GM12878 (cell line): ENCODE results near the gene ING4. TPM values are rescaled to one million over a fixed set of nuclear protein-coding genes. Genes with fewer than 3 reads are reported as not detected.
A peak's percentile ranks its signal among the peaks of the same experiment; 100 is the strongest.

Experiments
- ATAC-seq: fragments of 200-7000 bp; cut with Tn5 transposase; 3 replicates; pipeline ENCODE4 v1.9.1; 2020; ENCODE audit warnings: mild to moderate bottlenecking, moderate library complexity
- BruUV-seq: library from RNA; stranded (reverse); fragments of 400-500 nt; replicated peaks from 2 replicates; lab custom pipeline; 2021; lab: Mats Ljungman, UMichigan
- CTCF ChIA-PET: fragments of 300-600 bp; sonication (Branson Sonifier 250); formaldehyde crosslinking; extraction: SDS; loops from one replicate; lab custom pipeline; 2021; ENCODE audit warnings: inconsistent platforms; lab: Yijun Ruan, JAX
- POLR2A ChIA-PET: fragments of 350-600 bp; formaldehyde crosslinking; extraction: SDS; loops from one replicate; lab custom pipeline; 2021; ENCODE audit warnings: inconsistent platforms; lab: Charles Lee
- RAD21 ChIA-PET: fragments of 300-600 bp; sonication (Branson Sonifier 250); formaldehyde crosslinking; loops from one replicate; lab custom pipeline; 2023; ENCODE audit warnings: antibody characterized with exemption; ENCODE audit not compliant: unreplicated experiment; lab: Charles Lee
- SMC1A ChIA-PET: fragments of 300-600 bp; sonication (Branson Sonifier 250); formaldehyde crosslinking; loops from one replicate; lab custom pipeline; 2023; ENCODE audit not compliant: unreplicated experiment, uncharacterized antibody; lab: Charles Lee
- DNase-seq: peaks from one replicate; pipeline ENCODE4 v3.0.0-alpha.2; 2011; ENCODE audit warnings: low read depth, low spot score
- FAIRE-seq: peaks from 3 replicates; lab custom pipeline; 2011; peaks lifted over from hg19 to GRCh38; lab: Jason Lieb, UNC
- H2AFZ ChIP-seq: 2 replicates; pipeline ENCODE4 v1.6.0; 2011; ENCODE audit warnings: low read depth, low read length, control low read depth; ENCODE audit not compliant: control insufficient read depth
- H3K27ac ChIP-seq: 2 replicates; pipeline ENCODE4 v1.5.1; 2011; ENCODE audit warnings: control low read depth; ENCODE audit not compliant: control insufficient read depth, insufficient read depth
- H3K27me3 ChIP-seq, 2 experiments: replicated peaks in 1 of 2; 2 replicates each; pipeline versions ENCODE4 v1.6.0 to v1.6.1; 2011; ENCODE audit warnings: low read length in 1 of 2; ENCODE audit not compliant: control insufficient read depth in 2 of 2, insufficient read depth in 2 of 2
- H3K36me3 ChIP-seq, 2 experiments: 2 replicates each; pipeline ENCODE4 v1.5.1; 2011; ENCODE audit warnings: low read length in 1 of 2; ENCODE audit not compliant: control insufficient read depth in 2 of 2, insufficient read depth in 2 of 2
- H3K4me1 ChIP-seq: 2 replicates; pipeline ENCODE4 v1.6.1; 2011; ENCODE audit warnings: mild to moderate bottlenecking, low read length, moderate library complexity, mixed read lengths; ENCODE audit not compliant: control insufficient read depth, insufficient read depth
- H3K4me2 ChIP-seq: 2 replicates; pipeline ENCODE4 v1.6.0; 2011; ENCODE audit warnings: control low read depth; ENCODE audit not compliant: control insufficient read depth, insufficient read depth
- H3K4me3 ChIP-seq: fragments of 200-600 bp; sonication (generic); 2 replicates; pipeline ENCODE4 v1.5.1; 2016
- H3K79me2 ChIP-seq: 2 replicates; pipeline ENCODE4 v1.6.0; 2011; ENCODE audit warnings: low read length; ENCODE audit not compliant: control insufficient read depth, insufficient read depth
- H3K9ac ChIP-seq: 2 replicates; pipeline ENCODE4 v1.8.0; 2011; ENCODE audit warnings: low read length, control low read depth, mixed read lengths; ENCODE audit not compliant: control insufficient read depth, insufficient read depth
- H3K9me3 ChIP-seq: replicated peaks from 3 replicates; pipeline ENCODE4 v1.5.1; 2011; ENCODE audit warnings: mild to moderate bottlenecking, low read length; ENCODE audit not compliant: control insufficient read depth, insufficient read depth
- H4K20me1 ChIP-seq: 2 replicates; pipeline ENCODE4 v1.6.0; 2011; ENCODE audit not compliant: control insufficient read depth, insufficient read depth
- ASH2L ChIP-seq: fragments of 300-600, 200-600 bp; sonication (generic); IDR thresholded peaks from 2 replicates; pipeline ENCODE4 v1.6.1; 2017; ENCODE audit warnings: low read depth, mild to moderate bottlenecking, borderline replicate concordance
- CBX3 ChIP-seq: fragments of 200-600 bp; sonication (generic); IDR thresholded peaks from 2 replicates; pipeline ENCODE4 v1.6.1; 2016; ENCODE audit warnings: low read depth, borderline replicate concordance
- CHD4 ChIP-seq: fragments of 200-600 bp; sonication (generic); IDR thresholded peaks from 2 replicates; pipeline ENCODE4 v1.6.1; 2016; ENCODE audit warnings: mild to moderate bottlenecking
- CREB1 ChIP-seq: IDR thresholded peaks from 2 replicates; pipeline ENCODE4 v1.6.1; 2012; ENCODE audit warnings: low read depth, mild to moderate bottlenecking, inconsistent platforms
- ESRRA ChIP-seq: IDR thresholded peaks from 2 replicates; pipeline ENCODE4 v1.6.1; 2012; ENCODE audit warnings: mild to moderate bottlenecking, low read length, improper control_type of control experiment
- ETV6 ChIP-seq, 2 experiments: fragments of 450-650 bp in 1 of 2; IDR thresholded peaks in 1 of 2; conservative IDR thresholded peaks in 1 of 2; 2 replicates each; pipeline ENCODE4 v1.6.1; 2014; ENCODE audit warnings: antibody characterized with exemption in 1 of 2, borderline replicate concordance in 1 of 2, low read depth in 1 of 2, mild to moderate bottlenecking in 1 of 2, moderate library complexity in 1 of 2
- FOXK2 ChIP-seq: fragments of 450-650 bp; IDR thresholded peaks from 2 replicates; pipeline ENCODE4 v1.6.1; 2017; ENCODE audit warnings: mild to moderate bottlenecking, moderate library complexity
- JUNB ChIP-seq: IDR thresholded peaks from 2 replicates; pipeline ENCODE4 v1.6.1; 2016; ENCODE audit warnings: antibody characterized with exemption, mild to moderate bottlenecking
- KDM1A ChIP-seq: fragments of 200-600 bp; sonication (generic); IDR thresholded peaks from 2 replicates; pipeline ENCODE4 v1.6.1; 2016; ENCODE audit warnings: borderline replicate concordance
- MEF2A ChIP-seq: IDR thresholded peaks from 2 replicates; pipeline ENCODE4 v1.6.1; 2011; ENCODE audit warnings: low read depth, mild to moderate bottlenecking, low read length, moderate library complexity; ENCODE audit not compliant: insufficient read depth
- MEF2B ChIP-seq: fragments of 450-650 bp; IDR thresholded peaks from 2 replicates; pipeline ENCODE4 v1.6.1; 2018; ENCODE audit warnings: mild to moderate bottlenecking, moderate library complexity; ENCODE audit not compliant: partially characterized antibody, poor library complexity, severe bottlenecking
- MTA3 ChIP-seq: IDR thresholded peaks from 2 replicates; pipeline ENCODE4 v1.6.1; 2012; ENCODE audit warnings: low read length, inconsistent platforms, borderline replicate concordance
- NBN ChIP-seq: fragments of 450-650 bp; IDR thresholded peaks from 2 replicates; pipeline ENCODE4 v1.6.1; 2016
- NFIC ChIP-seq: IDR thresholded peaks from 2 replicates; pipeline ENCODE4 v1.6.1; 2012; ENCODE audit warnings: low read depth, mild to moderate bottlenecking, inconsistent platforms, low read length, moderate library complexity
- NR2C2 ChIP-seq: IDR thresholded peaks from 2 replicates; pipeline ENCODE4 v1.6.1; 2011; ENCODE audit warnings: borderline replicate concordance, low read depth; ENCODE audit not compliant: control insufficient read depth, insufficient read length
- PML ChIP-seq: IDR thresholded peaks from 2 replicates; pipeline ENCODE4 v1.6.1; 2012; ENCODE audit warnings: low read length, inconsistent platforms
- POU2F2 ChIP-seq: IDR thresholded peaks from 3 replicates; pipeline ENCODE4 v1.6.1; 2011; ENCODE audit warnings: low read depth, mild to moderate bottlenecking, low read length, borderline replicate concordance
- RB1 ChIP-seq: fragments of 450-650 bp; formaldehyde crosslinking; IDR thresholded peaks from 2 replicates; pipeline ENCODE4 v1.6.1; 2017; ENCODE audit warnings: mild to moderate bottlenecking, borderline replicate concordance
- RCOR1 ChIP-seq: conservative IDR thresholded peaks from 2 replicates; pipeline ENCODE4 v1.6.1; 2012; ENCODE audit warnings: low read depth, low read length, improper control_type of control experiment
- SIX5 ChIP-seq: IDR thresholded peaks from 2 replicates; pipeline ENCODE4 v1.6.1; 2011; ENCODE audit warnings: mild to moderate bottlenecking, low read depth, low read length, moderate library complexity; ENCODE audit not compliant: severe bottlenecking
- SREBF1 ChIP-seq: IDR thresholded peaks from 2 replicates; pipeline ENCODE4 v1.6.1; 2012; ENCODE audit warnings: mild to moderate bottlenecking, low read length
- SRF ChIP-seq, 2 experiments: IDR thresholded peaks; 2 replicates each; pipeline ENCODE4 v1.6.1; 2011; ENCODE audit warnings: low read depth in 2 of 2, low read length in 2 of 2, mild to moderate bottlenecking in 1 of 2, moderate library complexity in 1 of 2
- STAT3 ChIP-seq: IDR thresholded peaks from 2 replicates; pipeline ENCODE4 v1.6.1; 2011; ENCODE audit warnings: low read depth, low read length, improper control_type of control experiment
- TCF7 ChIP-seq: IDR thresholded peaks from 2 replicates; pipeline ENCODE4 v1.6.1; 2014; ENCODE audit warnings: antibody characterized with exemption, borderline replicate concordance
- YBX1 ChIP-seq: fragments of 450-650 bp; IDR thresholded peaks from 2 replicates; pipeline ENCODE4 v1.6.1; 2016; ENCODE audit warnings: antibody characterized with exemption
- ZNF217 ChIP-seq: fragments of 450-650 bp; IDR thresholded peaks from 2 replicates; pipeline ENCODE4 v1.6.1; 2017; ENCODE audit warnings: antibody characterized with exemption, mild to moderate bottlenecking
- ZNF274 ChIP-seq: IDR thresholded peaks from one replicate; pipeline ENCODE4 v1.8.0; 2011; ENCODE audit not compliant: insufficient read length, insufficient read depth
- ZNF384 ChIP-seq: IDR thresholded peaks from 2 replicates; pipeline ENCODE4 v1.6.1; 2012; ENCODE audit warnings: low read depth, mild to moderate bottlenecking, low read length, improper control_type of control experiment, borderline replicate concordance
- WGBS: methylation state at CpG from one replicate; pipeline ENCODE4 v1.1.6; 2016; ENCODE audit warnings: low lambda C conversion rate; ENCODE audit not compliant: insufficient replicate concordance, insufficient coverage; ENCODE audit errors: missing lambda C conversion rate; 5-methylcytosine and 5-hydroxymethylcytosine counted together
- in situ Hi-C: fragments of 300-500 bp; cut with MboI; formaldehyde crosslinking; loops from 9 replicates; pipeline ENCODE4 v1.14.3; 2018; ENCODE audit warnings: mixed read lengths
- intact Hi-C: fragments of 100-400 bp; cut with micrococcal nuclease; formaldehyde crosslinking; loops from one replicate; pipeline ENCODE4 v1.14.2; 2022; ENCODE audit not compliant: unreplicated experiment
- polyA plus RNA-seq, 11 experiments: library from polyadenylated mRNA; depleted of rRNA in 4 of 11; unstranded in 6 of 11; stranded (reverse) in 5 of 11; fragments of >200 nt; fragmentation: Nextera tagmentation in 4 of 11; fragmentation: Illumina TruSeq in 1 of 11; extraction: Ambion mirVana in 4 of 11; extraction: Trizol in 1 of 11; gene quantifications; 1 replicate in 1 of 11; 2 replicates in 10 of 11; pipeline versions ENCODE4 v1.2.1 to v1.2.3, GENCODE V29; 2011 to 2016; ENCODE audit warnings: inconsistent platforms in 2 of 11, missing spikeins in 2 of 11, low read depth in 1 of 11
- total RNA-seq, 4 experiments: library from RNA; depleted of rRNA in 3 of 4; stranded (reverse); fragments of >200 nt in 3 of 4; fragmentation: Illumina TruSeq in 1 of 4; extraction: Trizol in 1 of 4; gene quantifications; 2 replicates each; pipeline versions ENCODE4 v1.2.1 to v1.2.3, GENCODE V29; 2013 to 2021

ING4 gene
- total and polyA plus RNA-seq, 10 of the 15 experiments (the other 5 are each of a cell fraction or from before 2014, with no cell fraction given) = 7.2 to 53.9 (median 21.8) TPM

GRCh38 chr12:6635375-6635855 is 27.5 kb downstream of the ING4 start:
- H3K27ac ChIP-seq = peak overlapping the region; percentile 53
- CTCF ChIA-PET = interaction anchor here (0.5 to 2.4 kb wide), 11 partner anchors 9 to 252 kb away, joined by 3 to 13 read pairs (median 4); partner anchors contain the start of gene SPSB2
- BruUV-seq = TSS peak; percentile 80
- intact Hi-C loops (no loop called here), in situ Hi-C loops (no loop called here)
- peak overlapping the region; percentile 89 for H3K4me2 ChIP-seq
- POLR2A ChIA-PET = interaction anchor here (0.6 to 4.9 kb wide), 18 partner anchors 8 to 216 kb away, joined by 3 to 47 read pairs (median 4); partner anchors contain the start of genes CD27, CDCA3, IFFO1 and NOP2
- H2AFZ ChIP-seq = peak overlapping the region; percentile 76
- WGBS = 13% methylated on average over 5 of the region's 5 CpGs
- SMC1A ChIA-PET = interaction anchor here (0.7 to 2.2 kb wide), 9 partner anchors 9 to 54 kb away, joined by 3 to 21 read pairs (median 5); partner anchors contain the start of gene ZNF384
- no peak for FAIRE-seq
- H3K79me2 ChIP-seq = peaks cover 14% of the 10 kb centered on the region
- H3K9me3 ChIP-seq = no peaks in the 10 kb centered on the region
- H3K9ac ChIP-seq = peak overlapping the region; percentile 60
- ATAC-seq = peak; percentile 55
- no peaks in the 10 kb centered on the region for H3K36me3 ChIP-seq
- H3K4me3 ChIP-seq = peak overlapping the region; percentile 48
- H4K20me1 ChIP-seq = no peaks in the 10 kb centered on the region
- peaks cover 60% of the 10 kb centered on the region for H3K4me1 ChIP-seq
- RAD21 ChIA-PET = interaction anchor here (0.5 to 3.6 kb wide), 18 partner anchors 8 to 300 kb away, joined by 3 to 23 read pairs (median 4); partner anchors contain the start of genes CDCA3, COPS7A, GAPDH and MLF2
- H3K27me3 ChIP-seq = no peaks in the 10 kb centered on the region
- no peak for DNase-seq
- no peak for TF ChIP-seq RCOR1
- TF ChIP-seq POU2F2 = peak; percentile 29; the same call in 1 of the 3 replicates
- 0 out of 2 replicates have a peak, but pooled peaks have one; percentile 6 for TF ChIP-seq RB1
- peak; percentile 82 for TF ChIP-seq NBN
- TF ChIP-seq MTA3 = no peak
- TF ChIP-seq ZNF217 = no peak; the same call in 1 of the 2 replicates
- TF ChIP-seq SREBF1 = no peak
- TF ChIP-seq FOXK2 = no peak
- TF ChIP-seq MEF2A = no peak
- TF ChIP-seq NR2C2 = no peak
- no peak for TF ChIP-seq JUNB
- no peak for TF ChIP-seq CREB1
- no peak for TF ChIP-seq KDM1A
- no peak for TF ChIP-seq SIX5
- TF ChIP-seq ZNF384 = no peak
- TF ChIP-seq ESRRA = no peak
- no peak for TF ChIP-seq CHD4
- no peak for TF ChIP-seq TCF7
- TF ChIP-seq YBX1 = peak; percentile 61; the same call in 1 of the 2 replicates
- TF ChIP-seq ZNF274 = no peak
- TF ChIP-seq STAT3 = no peak
- no peak for TF ChIP-seq ETV6 (conservative IDR thresholded peaks at IDR 0.05 in 1 of 2, IDR thresholded peaks at IDR 0.05 in 1 of 2; ENCODE audit: borderline replicate concordance in 1 of 2, low read depth in 1 of 2)
- TF ChIP-seq NFIC = peak; percentile 46; the same call in 1 of the 2 replicates
- no peak for TF ChIP-seq CBX3
- no peak for TF ChIP-seq ASH2L
- TF ChIP-seq MEF2B = peak; percentile 98
- 0 out of 4 replicates have a peak, but pooled peaks of 1 of the 2 experiments have one; percentile 22 for TF ChIP-seq SRF (IDR thresholded peaks at IDR 0.05; ENCODE audit: low read depth in 2 of 2, low read length in 2 of 2)
- TF ChIP-seq PML = no peak
